ENCODE measurements around the gene SLC24A4.

SLC24A4 gene, protein sequence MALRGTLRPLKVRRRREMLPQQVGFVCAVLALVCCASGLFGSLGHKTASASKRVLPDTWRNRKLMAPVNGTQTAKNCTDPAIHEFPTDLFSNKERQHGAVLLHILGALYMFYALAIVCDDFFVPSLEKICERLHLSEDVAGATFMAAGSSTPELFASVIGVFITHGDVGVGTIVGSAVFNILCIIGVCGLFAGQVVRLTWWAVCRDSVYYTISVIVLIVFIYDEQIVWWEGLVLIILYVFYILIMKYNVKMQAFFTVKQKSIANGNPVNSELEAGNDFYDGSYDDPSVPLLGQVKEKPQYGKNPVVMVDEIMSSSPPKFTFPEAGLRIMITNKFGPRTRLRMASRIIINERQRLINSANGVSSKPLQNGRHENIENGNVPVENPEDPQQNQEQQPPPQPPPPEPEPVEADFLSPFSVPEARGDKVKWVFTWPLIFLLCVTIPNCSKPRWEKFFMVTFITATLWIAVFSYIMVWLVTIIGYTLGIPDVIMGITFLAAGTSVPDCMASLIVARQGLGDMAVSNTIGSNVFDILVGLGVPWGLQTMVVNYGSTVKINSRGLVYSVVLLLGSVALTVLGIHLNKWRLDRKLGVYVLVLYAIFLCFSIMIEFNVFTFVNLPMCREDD

DNA sequence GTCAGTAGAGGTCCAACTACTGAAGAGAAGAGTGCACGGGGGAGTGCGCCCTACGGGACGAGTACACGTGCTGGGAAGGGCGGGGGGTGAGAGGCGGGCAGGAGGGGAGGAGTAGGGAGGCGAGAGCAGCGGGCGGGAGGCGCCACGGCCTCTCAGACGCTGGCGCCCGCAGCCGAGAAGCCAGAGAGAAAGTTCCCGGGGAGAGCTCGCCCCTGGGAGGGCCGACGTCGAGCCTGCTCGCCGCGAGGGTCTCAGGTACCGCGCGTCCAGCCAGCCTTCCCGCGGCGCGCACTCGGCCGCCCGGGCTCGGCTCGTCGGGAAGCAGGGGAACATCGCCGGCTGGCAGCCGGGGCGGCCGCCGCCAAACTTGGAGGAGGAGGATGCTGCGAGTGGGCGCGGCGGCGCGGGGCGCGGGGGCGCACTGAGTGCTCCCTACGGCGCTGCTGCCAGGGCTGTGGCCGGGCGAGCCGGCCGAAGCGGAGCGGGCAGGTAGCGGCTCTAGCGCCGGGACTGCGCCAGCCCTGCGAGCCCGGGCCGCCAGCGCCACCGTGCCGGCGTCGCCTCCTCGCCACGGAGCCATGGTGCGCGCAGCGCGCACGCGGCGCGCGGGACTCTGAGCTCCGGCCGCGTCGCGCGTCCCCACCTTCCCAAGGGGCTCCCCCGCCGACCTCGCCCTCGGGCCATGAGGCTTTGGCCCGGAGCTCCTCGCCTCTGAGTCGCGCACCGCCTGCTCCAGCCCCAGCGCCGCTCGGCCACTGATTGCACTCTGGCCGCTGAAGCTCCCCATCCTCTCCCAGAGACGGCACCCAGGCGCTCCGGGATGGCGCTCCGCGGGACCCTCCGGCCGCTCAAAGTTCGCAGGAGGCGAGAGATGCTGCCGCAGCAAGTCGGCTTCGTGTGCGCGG lies at the start of gene SLC24A4:
Gene SLC24A4, plus strand, starts transcription at position 155 of the 905 bp plus-strand sequence. Its CDS starts 666 bp downstream, at position 821.
- DNase-seq (ENCODE audit: low spot score), result no peak

DNA sequence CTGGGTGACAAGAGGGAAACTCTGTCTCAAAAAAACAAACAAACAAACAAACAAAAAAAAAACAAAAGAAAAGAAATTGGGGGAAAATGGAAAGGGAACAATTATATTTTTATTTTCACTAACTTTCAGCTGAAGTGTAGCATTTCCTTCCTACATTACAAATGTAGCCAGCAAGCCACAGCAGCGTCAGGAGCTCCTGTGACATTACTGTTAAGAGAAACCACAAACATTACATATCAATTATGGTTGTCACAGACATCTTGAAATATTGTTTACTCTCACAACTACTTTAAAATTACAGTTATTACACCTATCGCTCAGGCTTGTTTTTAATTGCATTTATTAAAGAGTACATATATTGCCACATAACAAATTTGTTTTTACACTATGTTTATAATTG lies 49.8 kb upstream of the SLC24A4 start:
- DNase-seq (ENCODE audit: low spot score), result no peak

DNA sequence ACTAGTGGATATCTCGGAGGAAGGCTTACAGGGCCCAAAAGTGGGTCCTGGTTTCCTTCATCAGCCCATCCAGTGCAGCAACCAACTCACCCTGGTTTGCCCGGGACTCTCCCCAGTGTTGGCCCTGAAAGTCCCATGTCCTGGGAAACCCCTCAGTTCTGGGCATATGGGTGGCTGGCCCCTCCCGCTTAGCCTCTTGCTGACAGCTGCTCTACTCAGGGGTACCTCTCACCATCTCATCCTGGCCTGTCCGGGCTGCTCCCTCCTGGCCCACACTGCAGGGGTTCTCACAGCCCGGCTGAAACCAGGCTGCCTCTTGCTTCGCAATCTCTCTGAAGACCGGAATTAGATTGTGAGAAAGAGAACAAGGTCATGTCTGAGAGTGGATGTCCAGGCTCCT lies 48.9 kb upstream of the SLC24A4 start:
- DNase-seq (ENCODE audit: low spot score), result no peak

DNA sequence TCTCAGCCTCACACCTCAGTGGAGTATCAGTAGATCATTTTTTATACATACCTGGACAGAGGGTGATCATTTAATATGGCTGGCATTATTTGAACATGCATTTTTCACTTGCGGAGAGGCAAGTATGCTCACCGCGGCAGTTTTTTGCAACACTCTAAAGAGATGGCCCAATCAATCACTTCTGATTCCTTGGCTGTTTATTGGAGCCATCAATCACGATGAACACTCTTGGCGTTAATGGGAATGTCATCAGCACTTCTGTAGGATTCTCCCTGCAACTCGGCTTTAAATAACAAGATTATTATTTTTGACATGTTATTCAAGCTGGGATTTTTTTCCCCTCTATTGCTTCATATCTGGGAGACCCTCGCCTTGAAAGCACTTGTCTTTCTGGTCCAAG lies 46.9 kb upstream of the SLC24A4 start:
- DNase-seq (ENCODE audit: low spot score), result no peak

DNA sequence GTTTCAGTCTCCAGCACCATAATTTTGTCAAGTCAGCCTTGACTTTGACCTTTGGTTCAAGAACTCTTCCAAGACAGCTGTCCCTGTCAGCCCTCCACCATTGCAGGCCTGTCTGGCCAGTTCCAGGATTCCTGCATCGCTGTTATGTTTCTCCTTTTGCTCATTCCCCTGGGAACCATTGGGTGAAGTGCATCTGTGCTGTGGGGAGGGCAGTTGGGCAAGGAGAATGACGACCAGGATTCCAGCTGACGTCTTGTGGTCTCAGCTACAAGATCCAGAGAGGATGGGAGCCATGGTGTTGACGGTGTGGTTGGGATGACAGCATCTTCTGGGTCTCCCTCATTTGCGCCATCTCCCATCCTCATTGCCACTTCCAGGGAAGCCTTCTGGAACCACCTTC lies 45.9 kb upstream of the SLC24A4 start:
- no peak for DNase-seq (ENCODE audit: low spot score)

DNA sequence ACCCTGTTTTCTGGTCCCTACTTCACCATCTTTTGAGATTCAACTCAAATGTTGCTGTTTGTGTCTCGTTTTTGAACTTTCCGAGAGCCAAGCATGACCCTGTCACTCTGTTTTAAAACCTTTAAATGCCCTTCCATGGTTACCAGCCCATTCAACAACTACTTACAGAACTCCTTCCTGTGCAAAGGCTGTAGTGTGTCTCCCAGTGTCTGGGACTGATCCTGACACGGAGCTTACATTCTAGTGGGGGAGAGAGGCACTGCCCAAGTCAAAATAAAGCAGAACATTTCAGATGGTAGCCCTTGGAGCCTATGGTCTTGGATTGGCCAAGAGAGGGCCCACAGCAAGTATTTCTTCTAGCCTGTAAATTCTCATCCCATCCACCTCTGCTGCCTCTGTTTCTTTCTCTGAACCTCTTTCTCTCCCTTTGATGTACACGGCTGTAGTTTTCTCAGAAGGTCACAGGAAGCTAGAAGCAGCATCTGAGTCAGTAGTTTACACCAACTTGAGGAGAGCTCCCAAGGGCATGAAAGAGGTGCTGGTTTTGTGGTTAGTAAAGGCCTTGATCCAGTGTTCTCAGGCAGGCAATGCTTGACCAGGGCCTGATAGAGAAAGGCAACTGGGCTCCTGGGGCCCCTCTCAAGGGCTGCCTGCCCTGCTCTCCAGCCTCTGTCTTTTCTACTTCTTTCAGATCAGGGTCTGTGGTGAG lies 42.3 kb upstream of the SLC24A4 start:
- DNase-seq (ENCODE audit: low spot score), result no peak

DNA sequence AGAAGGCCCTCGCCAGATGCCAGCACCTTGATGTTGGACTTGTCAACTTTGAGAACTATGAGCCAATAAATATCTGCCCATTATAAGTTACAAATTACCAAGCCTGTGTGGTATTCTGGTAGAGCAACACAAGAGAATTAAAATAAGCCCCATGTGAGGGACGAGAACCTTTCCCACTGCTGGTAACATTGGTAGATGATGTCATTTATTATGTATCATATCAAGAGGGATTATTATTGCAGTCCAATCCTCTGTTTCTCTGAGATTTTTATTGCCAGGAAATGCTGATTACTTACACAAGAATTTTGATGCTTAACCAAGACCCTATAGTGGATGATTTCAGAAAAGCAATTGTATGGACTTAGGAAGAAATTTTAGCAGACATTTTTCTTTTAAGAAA lies 40.3 kb upstream of the SLC24A4 start:
- DNase-seq (ENCODE audit: low spot score), result no peak

DNA sequence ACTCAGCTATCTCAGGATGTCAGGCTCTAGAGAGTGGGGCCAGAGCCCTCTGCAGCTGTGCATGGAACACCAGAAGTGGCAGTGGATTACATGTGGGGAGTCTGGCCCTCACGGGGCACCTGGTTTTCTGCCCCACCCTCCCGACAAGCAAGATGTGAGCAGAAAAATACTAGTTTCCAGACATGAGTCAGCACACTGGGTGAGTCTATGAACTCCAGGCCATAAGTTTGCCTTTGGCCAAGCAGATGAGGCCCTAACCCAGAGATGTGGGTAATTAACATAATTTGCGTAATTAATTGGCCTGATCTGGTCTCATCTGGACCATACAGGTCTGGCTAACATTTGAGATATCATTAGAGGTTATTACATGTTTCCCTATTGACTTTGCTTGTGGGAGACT lies 37.7 kb upstream of the SLC24A4 start:
- no peak for DNase-seq (ENCODE audit: low spot score)

DNA sequence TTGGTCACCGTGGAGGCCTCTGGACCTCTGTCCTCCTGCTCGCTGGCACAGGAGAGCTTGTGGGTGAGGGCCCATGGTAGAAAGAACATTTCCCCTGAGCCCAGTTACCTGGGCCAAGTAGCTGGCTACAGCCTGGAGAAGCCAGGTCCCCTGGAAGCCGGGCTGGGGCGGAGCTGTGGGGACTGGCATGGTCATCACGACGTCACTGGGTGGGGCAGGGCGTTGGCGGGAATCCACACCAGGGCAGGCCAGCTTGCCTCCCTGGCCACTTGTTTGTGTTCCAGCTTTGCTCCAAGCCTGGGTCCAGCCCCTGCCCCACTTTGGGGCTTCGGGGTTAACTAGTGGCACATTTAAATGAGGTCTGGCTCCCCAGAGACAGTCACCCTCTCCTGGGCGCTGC lies 35.0 kb upstream of the SLC24A4 start:
- no peak for DNase-seq (ENCODE audit: low spot score)

DNA sequence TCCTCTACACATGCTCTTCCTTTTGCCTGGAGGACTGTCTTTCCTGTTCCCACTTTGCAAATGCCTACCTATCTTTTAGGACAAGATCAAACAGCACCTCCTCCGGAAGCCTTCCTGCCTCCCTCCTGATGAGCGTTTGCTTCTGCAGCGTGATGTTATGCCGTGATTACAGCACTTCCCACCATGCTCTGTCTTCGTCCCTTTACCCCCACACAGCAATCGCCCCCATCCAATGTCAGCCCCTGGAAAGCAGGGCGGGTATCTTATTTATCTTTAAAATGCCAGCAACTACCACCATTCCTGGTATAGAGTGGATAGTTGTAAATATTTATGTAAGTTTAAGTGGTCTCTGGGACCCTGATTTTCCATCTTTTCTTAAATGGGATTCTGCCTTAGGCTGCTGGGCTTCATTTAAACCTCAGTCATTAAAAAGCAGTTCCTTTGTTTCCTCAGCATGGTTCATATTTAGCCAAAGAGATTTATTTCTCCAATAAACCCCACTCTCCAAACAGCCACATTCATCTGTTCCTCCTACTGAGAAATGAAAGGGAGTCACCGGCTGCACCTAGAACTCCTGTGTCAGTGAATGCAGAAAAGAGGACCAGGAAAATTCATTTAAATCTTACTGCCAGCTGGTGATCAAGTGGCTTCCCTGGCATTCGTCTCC lies 33.8 kb upstream of the SLC24A4 start:
- no peak for DNase-seq (ENCODE audit: low spot score)

DNA sequence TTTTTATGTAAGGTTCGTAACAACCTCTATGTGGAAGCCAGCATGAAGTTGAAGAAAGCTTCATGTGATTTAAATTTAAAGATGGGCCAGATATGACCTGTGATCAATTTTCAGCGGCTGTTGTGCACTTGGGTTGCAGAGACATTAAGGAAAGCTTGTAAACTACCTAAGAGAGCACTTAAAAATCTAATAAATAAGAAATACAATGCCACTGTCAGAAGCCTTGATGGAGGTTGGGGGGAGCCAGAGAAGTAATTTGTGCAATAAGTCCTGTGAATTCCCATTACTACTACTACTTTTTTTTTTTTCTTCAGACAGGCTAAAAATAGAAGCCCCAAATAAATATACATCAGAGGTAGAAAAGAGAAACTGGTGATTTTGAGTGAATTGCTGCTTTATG lies 30.3 kb upstream of the SLC24A4 start:
- no peak for DNase-seq (ENCODE audit: low spot score)

DNA sequence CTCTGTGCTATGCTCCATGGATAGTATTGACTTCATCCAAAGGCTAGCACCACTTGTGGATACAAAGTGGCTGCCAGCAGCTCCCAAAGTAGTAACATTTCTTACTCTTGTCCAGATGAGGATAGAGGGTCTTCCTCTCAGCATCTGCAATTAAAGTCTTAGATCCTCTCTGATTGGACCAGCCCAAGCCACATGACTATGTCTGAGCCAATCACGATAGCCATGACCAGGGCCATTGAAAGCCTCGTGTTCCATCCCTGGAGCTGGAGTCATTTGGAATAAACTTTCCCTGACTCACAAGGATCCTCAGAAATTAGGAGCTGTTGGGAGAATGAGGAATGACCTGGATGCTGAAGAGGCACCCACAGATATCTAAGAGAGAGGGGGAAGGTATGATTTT lies 28.5 kb upstream of the SLC24A4 start:
- no peak for DNase-seq (ENCODE audit: low spot score)

DNA sequence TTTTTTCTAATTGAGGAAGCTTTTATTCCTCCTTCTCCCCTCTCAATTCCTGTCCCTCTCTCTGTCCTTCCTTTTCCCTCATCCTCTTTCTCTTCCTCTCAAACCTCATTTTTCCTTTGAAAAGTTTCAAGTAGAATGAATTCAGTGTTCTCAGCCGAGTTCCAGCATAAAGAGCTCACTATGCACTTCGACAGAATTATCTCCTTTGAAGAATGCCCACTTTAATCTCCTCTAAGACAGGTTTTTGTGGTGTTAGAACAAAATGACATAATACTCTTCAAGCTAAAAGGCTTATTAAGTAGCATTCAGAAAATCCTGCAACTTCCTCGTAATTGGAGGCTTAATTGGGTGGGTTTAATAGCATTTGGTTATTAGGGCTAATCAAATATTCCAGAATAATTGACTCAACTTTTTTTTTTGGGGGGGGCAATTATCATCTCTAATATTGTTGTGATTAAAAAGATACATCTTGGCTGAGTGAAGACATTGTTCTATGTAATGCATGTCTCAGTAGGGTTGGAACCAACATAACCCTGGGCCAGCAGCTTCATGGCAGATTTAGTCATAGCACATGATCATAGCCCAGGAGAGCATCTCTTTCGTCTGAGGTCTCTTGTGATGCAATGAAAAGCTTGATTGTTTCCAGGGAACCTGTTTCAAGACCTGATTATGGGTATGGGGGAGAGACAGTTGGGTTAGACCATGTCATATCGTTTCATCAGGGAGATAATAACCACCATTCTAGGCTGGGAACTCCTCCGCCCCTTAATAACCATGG lies 25.0 kb upstream of the SLC24A4 start:
- DNase-seq (ENCODE audit: low spot score), result no peak

DNA sequence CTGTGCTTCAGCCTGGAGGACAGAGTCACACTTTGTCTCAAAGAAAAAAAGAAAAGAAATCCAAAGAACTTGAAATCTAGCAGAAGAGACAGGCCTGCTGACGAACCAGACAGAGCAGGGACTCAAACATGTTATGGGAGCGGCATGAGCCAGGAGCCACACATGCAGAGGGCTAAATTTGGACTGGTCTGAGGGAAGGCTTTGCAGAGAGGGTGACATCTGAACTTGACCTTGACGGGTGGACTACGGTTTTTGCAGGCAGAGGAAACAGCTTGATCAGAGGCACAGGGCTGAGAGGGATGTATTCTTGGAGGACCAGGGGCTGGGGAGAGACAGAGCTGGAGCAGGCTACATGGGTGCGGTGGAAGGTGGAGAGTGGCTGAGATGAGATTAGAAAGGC lies 20.5 kb upstream of the SLC24A4 start:
- DNase-seq (ENCODE audit: low spot score), result no peak

DNA sequence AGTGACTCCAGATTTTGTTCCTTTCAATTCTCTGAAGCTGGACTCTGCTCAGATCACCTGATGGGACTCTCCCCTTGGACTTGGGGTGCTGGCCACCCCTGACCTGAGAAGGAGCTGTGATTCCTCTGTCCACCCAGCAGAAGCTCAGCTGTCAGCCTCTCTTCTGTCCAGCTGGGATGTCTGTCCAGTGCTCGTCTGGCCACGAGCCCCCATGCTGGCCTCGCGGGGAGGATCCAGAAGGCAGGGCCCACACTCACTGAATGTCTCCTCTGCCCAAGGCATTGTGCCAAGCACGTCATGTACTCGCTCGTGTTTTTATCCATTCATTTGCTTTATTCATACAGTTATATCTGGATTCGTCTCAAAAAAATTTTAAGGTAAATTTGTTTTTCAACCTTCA lies 14.2 kb upstream of the SLC24A4 start:
- DNase-seq (ENCODE audit: low spot score), result no peak

DNA sequence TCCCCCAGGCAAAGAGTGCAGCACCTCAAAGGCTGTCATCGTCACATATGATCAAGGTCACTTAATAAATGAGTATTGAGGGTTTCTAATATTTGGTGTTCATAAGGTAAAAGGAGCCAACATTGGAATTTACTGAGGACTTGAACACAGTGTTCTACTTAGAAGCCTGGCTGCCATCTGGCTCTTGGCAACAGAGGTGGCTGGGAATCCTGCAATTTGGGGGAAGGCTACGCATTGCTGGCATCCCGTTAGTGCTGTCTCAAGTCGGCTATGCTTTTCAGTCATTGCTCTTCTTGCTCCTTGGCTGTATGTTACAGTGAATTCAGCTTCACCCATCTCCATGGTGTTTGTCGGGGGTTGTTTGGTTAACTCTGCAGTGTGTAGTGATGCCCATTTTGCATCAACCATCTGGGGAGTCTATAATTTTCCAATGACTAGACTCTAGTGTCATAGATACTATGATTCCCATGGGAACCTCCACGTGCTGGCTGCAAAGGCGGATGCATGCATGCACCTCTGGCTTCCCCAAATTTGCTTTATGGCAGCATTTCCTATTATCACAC lies 12.9 kb upstream of the SLC24A4 start:
- DNase-seq (ENCODE audit: low spot score), result no peak

DNA sequence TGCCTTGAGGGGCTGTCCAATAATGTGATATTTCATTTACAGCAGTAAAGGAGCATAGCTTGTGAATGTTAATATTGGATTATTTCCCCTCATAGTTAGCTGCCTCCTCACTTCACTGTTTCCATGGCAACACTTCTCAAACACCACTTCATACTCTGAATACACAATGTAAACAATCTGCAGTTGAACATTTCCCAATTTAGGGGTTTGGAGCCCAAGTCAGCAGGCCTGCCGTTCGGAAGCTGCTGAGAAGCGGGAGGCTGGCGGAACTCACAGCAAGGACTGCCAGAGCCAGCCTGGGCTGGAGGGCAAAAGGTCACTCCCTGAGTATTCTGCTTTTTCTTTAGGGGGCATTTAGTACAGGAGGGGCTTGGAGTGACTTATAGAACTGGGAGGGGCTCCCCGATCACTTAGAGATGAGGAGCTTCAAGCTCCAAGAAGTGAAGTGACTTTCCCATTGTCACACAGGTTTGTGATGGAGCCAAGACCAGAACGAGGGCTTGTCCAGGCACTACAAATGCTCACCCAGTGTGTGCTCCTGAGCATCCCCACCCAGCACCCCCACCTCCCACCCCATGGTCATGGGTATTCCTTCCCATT lies 12.1 kb upstream of the SLC24A4 start:
- DNase-seq (ENCODE audit: low spot score), result no peak

DNA sequence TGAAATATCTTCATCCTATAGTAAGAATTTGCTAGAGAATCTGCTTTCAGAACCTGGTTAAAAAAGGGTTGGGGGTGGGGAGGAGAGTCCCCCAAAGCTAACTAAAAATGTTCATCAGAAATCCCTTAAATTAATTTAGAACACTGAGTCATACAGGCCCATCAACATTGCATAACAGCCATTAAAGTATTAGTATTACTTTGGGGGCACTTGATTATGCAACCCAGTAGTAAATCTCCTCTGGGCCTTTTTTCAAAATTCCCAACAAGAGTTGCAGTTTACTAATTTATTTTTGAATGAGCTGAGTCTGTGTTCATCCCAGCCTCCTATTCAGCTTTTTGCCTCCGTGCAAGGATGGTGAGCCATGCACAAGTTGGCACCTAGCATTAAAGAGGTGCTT lies 8.8 kb upstream of the SLC24A4 start:
- DNase-seq (ENCODE audit: low spot score), result no peak

DNA sequence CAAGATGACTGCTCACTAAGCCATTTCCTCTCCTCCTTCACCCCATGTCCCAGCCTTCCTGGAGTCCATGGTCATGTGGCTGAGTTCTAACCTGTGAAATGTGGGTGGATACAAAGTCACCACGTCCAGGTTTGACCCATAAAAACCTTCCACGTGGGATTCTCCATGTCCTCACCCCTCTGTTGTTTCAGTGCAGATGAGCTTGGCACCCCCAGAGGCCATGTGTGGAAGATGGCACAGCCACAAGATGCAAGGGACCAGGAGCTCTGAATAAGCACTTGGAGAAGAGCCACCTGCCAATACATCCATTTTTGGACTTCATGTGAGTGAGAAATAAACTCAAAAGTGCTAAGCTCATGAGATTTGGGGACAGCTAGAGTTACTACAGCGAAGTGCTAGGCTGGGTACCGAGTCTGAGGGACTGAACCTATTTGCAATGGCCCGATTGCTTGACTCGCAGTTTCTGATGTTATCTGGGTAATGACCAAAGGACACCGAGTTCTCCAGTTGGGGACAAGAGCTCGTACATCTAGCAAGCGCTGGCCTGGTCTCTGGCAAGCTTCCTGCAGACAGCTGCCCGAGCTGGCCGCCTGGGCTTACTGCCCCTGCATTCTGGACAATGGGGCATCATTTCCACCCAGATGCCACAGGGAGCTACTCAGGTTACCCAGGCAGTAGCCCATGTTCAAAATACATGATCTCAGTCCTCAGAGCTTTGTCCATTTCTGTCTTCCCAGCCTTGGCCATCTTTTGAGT lies 7.7 kb upstream of the SLC24A4 start:
- no peak for DNase-seq (ENCODE audit: low spot score)
